ENCODE measurements around the gene RPL31.
"Not testable (repeated sequence)": the region's sequence is repeated elsewhere in the genome, so short reads cannot be mapped to it uniquely, and the experiment has no call there.

GRCh38 chr2:101050886-101051285 is 48.8 kb downstream of the RPL31 start:
- not testable (repeated sequence) for TF ChIP-seq CTCF (IDR thresholded peaks at IDR 0.05; ENCODE audit: poor library complexity); EZH2phosphoT487 (IDR thresholded peaks at IDR 0.05; ENCODE audit: low read depth, severe bottlenecking, unreplicated experiment)

Data from hepatocyte (in vitro differentiated cells).